ENCODE measurements around the gene ACKR3. TPM values are rescaled to one million over a fixed set of nuclear protein-coding genes. Genes with fewer than 3 reads are reported as not detected.

The ACKR3 gene
- total RNA-seq, 1 donor from 2014 or later = 57.0 TPM

- no peak for DNase-seq (ENCODE audit: low read depth, low spot score)
Observed at GRCh38 chr2:236628981-236629605, 59.5 kb downstream of the ACKR3 start.

DNA sequence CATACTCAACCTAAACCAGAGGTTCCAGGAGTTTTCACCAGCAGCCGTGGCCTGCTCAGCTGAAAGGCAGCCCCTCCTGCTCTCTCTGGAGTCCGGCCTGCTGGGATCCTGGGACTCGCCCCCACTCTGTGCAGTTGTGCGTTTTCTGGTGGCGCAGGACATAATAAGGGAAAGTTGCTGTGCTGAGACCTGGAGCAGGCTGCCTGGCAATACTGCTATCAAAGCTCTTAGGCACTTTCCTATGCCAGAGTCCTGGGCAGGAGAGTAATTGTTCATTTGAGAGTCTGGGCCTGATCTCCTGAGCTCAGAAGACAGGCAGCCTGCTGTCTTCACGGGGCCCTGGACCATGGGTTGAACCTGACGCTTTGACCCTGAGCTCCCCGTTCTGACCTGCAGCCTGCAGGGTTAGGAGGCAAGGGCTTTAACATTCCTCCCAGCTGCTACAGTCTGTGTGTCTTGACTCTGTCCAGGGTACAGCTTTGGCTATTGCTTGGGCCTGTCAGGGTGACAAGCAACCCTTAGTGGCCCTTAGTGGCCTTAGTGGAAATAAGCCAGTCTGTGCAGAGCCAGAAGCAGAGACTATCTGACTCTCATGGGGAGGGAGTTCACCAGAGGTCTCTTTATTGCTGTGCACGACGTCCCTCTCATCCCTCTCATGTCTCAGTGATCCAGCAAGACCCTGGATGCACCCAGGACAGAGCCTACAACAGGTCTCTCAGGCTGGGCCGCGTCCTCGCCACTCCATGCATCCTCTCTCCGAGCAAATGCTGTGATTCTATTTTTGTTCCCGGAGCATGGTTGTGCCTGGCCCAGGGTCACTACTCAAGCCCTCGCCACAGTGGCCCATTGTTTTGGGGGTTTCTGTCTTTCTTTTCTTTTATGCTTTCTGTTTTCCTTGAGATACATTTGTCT, 60.6 kb downstream of the ACKR3 start:
- DNase-seq (ENCODE audit: low read depth, low spot score) = no peak

DNA sequence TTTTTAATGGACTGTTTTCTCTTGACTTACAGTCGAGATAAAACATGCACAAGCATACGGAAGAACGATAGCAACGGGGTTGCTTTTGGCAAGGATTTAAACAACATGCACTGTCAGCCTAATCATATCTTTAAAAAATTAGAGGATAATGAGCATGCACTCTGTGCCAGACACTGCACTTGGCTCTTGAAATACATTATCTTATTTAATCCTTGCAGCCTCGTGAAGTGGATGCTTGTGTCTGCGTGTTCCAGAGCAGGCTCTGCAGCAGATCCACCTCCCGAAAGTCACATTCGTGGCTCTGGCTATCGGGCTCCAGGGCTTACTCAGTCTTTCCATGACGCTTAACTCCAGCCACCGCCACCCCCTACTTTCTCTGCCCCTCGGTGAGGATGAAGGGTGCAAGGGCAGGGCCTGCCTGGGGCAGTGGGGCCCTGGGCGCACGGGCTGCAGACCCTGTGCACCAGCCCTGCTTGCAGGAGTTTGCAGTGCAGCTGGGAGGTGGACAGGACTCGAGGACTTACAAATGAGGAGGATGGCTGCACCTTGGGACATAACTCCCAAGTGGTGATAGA, 61.7 kb downstream of the ACKR3 start:
- no peak for DNase-seq (ENCODE audit: low read depth, low spot score)

DNA sequence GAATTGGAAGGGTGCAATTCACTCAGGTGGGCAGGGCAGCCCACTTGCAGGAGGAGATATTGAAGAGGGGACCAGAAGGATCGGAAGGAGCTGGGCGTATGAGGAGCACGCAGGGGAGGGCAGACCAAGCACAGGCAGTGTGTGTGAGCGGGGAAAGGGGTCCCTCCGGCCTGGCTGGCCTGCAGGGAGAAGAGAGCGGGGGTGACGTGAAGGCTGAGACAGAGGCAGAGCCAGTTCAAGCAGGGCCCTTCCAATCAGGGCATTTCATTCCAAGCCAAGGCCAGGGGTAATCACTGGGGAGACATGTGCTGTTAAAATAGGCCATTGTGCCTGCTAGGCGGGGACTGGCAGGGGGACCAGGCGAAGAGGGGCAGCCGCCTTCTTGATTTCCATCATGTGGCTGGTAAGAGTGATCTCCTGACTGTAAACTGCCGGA, 62.2 kb downstream of the ACKR3 start:
- no peak for DNase-seq (ENCODE audit: low read depth, low spot score)

Measured in pulmonary artery endothelial cell (primary cell).